GM12873 (cell line): ENCODE results near the gene CD99.

Source experiments
- CTCF ChIP-seq: IDR thresholded peaks from 2 replicates; pipeline ENCODE4 v1.5.1; 2012; ENCODE audit warnings: low read depth, mild to moderate bottlenecking, moderate library complexity, low read length, control low read depth; ENCODE audit not compliant: insufficient read depth; ENCODE audit errors: missing control alignments

CD99 gene

GRCh38 chrX:2782778-2783177, 91.7 kb downstream of the CD99 start:
- no peak for TF ChIP-seq CTCF

- no peak for TF ChIP-seq CTCF
These were observed 92.9 kb downstream of the CD99 start for GRCh38 chrX:2784026-2784425.

- TF ChIP-seq CTCF: no peak
These were observed 94.4 kb downstream of the CD99 start for GRCh38 chrX:2785538-2785937.

GRCh38 chrX:2788980-2789379, 97.9 kb downstream of the CD99 start:
- TF ChIP-seq CTCF: no peak

- no peak for TF ChIP-seq CTCF
These were observed 98.5 kb downstream of the CD99 start for GRCh38 chrX:2789569-2789968.
